GM19238 (cell line): Measurements from ENCODE around the gene AP3S1.
"Not testable (repeated sequence)": the region's sequence is repeated elsewhere in the genome, so short reads cannot be mapped to it uniquely, and the experiment has no call there.

Source experiments
- DNase-seq: peaks from one replicate; pipeline ENCODE4 v3.0.0; 2011; ENCODE audit warnings: low spot score; ENCODE audit not compliant: insufficient read length

The AP3S1 gene

DNA sequence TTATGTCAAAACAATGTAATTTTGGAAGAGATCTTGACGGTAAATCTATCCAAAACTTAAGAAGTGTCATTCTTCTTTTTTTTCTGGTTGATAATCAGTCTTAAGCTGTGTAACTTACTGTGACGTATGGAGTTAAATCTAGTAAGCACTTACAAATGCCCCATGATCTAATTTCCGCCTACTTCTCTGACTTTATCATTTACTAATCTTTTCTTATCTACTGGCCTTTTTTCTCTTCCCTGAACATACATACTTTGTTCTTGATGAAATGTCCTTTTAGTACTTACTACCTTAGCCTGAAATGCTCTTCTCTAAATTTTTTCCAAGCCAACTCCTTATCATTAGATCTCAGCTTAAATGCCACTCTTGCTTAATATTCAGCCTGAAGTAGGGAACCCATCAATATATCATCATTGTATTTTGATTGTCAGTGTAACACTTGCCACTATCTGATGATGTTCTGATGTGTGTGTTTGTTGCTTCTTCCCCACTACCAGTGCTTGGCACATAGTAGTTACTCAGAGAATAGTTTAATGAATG is 27.6 kb downstream of the AP3S1 start:
- DNase-seq: no peak

DNA sequence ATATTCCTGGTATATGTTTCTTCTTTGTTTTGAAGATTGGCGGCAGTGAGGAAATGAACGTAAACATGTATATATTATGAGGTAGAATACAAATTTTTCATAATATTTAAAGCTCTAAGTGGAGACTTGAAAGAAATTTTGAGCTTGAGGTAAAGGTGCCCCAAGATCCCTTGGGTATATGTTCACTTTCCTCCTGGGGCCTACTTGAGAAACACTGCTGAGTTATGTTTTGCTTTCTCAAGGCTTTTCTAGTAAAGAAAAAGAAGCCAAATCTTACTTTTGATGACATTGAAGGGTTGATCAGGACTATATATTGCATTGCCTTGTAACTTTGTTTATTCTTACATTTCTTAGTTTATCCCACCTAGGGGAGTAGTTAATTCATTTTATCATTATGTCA is 30.7 kb downstream of the AP3S1 start:
- no peak for DNase-seq

DNA sequence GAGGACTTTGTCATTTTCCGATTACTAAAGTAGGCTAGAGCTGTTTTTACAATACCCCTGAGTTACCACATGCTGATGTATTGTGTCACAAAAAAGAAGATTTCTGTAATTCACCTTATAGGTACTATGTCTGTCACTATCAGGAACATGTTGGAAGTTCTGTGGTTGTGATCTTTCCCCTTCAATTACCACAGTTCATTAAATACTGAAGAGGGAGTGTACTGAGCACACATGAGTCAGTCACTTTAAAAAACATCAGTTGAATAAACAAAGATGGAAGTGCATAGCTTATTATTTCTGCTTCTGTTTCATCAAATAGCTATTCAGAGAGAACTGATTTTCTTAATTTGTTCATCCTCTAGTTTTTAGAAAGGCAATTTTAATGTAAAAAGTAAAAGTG is 31.7 kb downstream of the AP3S1 start:
- DNase-seq: no peak

DNA sequence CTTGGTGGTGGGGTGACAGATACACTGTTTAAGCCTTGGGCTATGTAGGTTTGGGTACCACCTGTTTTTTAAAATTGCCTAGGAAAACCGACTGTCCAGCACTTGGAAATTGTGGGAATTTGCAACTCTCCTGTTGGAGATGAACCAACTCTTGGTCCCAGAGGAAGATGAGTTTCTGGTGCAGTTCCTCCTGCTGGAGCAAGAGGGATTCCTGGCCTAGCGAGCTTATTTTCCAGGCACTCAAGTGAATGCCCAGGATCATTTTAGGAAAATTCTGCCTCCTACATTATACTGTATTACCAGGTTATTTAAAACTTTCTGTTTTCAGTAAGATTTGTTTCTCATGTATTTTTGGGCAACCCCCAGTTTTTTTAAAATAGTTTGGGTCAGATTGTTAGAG is 33.7 kb downstream of the AP3S1 start:
- DNase-seq: no peak

DNA sequence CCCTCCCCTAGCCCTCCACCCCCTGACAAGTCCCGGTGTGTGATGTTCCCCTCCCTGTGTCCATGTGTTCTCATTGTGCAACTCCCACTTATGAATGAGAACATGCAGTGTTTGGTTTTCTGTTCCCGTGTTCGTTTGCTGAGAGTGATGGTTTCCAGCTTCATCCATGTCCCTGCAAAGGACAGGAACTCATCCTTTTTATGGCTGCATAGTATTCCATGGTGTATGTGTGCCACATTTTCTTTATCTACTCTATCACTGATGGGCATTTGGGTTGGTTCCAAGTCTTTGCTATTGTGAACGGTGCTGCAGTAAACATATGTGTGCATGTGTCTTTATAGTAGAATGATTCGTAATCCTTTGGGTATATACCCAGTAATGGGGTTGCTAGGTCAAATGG is 35.6 kb downstream of the AP3S1 start:
- DNase-seq: not testable (repeated sequence)

DNA sequence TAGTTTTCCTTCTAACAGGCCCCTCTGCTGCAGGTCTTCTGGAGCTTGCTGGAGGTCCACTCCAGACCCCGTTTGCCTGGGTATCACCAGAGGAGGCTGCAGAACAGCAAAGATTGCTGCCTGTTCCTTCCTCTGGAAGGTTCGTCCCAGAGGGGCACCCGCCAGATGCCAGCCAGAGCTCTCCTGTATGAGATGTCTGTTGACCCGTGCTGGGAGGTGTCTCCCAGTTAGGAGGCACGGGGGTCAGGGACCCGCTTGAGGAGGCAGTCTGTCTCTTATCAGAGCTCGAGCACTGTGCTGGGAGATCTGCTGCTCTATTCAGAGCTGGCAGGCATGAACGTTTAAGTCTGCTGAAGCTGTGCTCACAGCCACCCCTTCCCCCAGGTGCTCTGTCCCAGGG is 40.7 kb downstream of the AP3S1 start:
- not testable (repeated sequence) for DNase-seq

DNA sequence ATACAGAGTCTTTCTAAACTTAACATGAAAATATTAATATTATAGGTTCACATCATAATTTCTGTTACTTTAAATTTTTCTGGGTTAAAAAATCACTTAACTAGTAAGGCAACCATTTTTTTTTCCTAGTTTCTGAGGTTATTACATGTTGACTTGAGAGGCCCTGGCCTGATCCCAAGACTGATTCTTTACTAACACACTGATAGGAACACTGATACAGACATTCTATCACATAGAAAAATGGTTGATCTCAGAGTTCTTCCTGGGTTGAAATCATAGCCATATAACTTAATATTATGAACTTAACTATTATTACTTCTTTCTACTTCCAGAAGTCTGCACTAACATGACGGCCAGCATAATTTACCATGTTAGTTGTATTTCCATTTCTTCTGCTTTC is 43.0 kb downstream of the AP3S1 start:
- no peak for DNase-seq

DNA sequence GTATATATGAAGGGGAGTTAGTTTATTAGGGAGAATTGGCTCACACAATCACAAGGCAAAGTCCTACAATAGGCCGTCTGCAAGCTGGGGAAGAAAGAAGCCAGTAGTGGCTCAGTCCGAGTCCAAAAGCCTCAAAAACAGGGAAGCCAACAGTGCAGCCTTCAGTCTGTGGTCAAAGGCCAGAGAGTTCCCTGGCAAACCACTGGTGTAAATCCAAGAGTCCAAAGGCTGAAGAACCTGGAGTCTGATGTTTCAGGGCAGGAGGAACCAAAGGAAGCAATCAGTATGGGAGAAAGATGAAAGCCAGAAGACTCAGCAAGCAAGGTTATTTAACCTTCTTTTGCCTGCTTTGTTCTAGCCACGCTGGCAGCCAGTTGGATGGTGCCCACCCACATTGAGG is 43.5 kb downstream of the AP3S1 start:
- DNase-seq: not testable (repeated sequence)

DNA sequence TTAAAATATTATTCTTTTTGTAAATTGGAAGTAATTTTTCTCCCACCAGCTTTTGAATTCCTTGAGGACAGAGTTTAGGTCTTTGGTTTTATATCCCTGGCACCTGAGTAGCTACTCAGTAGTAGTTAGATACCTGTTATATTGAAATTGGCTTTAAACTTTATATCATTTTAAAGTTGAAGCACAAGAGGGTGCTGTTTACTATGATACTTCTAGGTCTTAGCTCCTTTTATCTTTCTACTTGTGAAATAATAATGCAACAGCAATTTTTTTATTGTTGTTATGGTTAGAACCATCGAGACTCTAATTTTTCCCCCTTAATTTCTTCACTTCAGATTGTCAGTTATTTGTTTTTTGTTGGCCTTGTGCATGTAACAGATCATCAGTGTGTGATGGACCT is 46.3 kb downstream of the AP3S1 start:
- DNase-seq: no peak

DNA sequence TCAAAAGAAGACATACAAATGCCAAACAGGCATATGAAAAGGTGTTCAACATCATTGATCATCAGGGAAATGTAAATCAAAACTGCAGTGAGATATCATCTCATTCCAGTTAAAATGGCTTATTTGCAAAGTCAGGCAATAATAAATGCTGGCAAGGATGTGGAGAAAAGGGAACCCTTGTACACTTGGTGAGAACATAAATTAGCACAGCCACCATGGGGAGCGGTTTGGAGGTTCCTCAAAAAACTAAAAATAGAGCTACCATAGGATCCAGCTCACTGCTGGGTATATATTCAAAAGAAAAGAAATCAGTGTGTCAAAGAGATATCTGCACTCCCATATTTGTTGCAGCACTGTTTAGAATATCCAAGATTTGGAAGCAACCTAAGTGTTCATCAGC is 50.3 kb downstream of the AP3S1 start:
- no peak for DNase-seq

DNA sequence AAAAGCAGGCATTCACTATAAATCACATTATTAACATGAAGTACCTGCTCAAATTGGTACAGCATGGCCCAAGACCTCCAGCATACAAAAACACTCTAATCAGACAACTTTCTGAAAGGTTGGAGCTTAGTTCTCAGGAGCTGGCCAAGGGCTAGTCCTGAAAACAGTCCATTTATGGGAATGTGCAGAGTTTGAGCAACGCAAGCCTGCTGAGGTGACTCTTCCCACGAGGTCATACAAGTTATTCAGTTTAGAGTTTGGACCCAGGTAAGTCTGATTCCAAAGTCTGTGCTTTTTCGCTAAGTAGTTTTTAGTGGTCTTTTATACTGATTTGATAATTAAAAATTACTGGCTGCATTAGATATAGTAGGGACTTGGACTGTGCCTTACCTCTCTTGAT is 52.6 kb downstream of the AP3S1 start:
- no peak for DNase-seq

DNA sequence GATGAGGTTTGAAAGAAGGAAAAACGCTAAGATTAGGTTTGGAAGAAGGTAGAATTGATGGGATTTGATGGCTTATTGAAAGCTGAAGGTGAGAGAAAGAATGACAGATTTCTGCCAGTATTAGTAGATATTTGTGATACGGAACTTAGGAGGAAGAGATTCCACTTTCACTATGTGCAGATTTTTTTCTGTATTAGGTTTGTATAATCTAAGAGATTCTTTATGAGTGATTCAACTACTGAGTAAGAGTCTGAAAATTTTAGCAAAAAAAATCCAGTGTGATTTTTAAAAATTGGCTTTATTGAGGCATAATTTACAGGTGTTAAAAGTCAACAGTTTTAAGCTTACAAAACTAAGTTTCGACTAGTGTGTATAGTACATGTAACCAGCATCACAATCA is 54.1 kb downstream of the AP3S1 start:
- no peak for DNase-seq

DNA sequence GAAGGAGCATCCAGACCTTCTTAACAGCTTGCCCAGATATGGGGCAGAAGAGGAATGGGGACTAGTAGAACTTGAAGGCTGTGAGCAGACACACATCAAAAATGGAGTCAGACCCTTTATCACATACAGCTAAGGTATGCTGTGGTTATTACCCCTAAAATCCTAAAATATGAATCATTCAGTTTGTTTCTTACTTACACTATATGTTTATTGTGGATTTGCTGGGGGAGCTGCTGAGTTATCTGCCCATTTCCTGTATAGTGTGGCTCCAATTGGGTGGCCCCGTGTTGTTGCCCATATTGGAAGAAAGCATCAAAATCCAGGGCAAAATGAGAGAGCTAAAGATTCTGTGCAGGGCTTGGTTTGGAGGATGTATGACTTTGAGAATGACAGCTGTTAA is 56.9 kb downstream of the AP3S1 start:
- DNase-seq: no peak

DNA sequence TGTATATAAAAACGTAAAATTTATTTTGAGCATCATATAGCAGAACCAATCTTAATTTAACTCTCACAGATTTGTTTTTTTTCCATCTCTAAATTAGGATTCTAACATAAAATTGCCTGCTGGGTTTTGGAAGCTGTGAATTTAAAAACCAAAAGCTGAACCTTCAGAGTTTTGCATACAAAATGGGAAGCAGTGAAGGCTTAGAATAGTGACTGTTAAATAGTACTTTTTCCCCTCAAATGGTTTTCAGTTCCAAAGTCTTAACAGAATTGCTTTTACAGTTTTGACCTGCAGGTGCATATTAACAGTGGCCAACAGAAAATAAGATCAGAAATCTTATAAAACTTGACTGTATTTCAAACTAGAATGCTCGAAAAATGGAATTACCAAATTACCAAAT is 65.4 kb downstream of the AP3S1 start:
- no peak for DNase-seq

DNA sequence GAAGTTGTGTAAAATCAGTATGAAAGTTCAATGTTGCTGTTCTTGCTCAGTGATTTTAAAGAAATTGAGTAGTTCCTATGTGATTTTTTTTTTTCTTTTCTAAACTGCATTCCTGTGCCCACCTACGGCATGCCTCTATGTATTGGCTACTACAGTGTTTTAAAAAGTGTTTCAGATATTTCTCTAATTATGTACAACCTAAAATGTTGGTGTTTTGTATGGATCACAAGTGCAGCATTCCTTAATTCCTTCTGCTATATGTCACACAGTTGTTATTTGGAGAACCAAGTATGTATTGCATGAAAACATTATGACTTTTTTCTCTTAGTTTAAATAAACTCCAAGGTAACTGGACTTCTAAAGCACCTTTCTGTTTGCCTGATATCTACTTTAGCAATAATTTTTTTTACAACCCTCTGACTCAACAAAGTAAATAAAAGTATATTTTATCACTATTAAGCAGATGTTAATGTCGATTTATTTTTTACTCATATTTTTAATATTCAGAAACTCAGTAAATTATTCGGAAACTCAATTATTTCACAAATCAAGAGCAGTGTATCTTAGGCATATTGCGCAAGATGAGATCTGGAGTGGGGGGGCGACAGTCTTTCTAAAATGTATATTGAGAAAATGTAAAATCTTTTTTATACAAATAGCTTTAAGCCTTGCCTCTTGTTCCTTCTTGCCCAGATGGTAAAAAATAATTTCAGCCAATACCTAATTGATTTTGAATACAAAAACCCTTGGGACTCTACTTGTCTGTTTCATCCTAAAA is 72.1 kb downstream of the AP3S1 start:
- not testable (repeated sequence) for DNase-seq

DNA sequence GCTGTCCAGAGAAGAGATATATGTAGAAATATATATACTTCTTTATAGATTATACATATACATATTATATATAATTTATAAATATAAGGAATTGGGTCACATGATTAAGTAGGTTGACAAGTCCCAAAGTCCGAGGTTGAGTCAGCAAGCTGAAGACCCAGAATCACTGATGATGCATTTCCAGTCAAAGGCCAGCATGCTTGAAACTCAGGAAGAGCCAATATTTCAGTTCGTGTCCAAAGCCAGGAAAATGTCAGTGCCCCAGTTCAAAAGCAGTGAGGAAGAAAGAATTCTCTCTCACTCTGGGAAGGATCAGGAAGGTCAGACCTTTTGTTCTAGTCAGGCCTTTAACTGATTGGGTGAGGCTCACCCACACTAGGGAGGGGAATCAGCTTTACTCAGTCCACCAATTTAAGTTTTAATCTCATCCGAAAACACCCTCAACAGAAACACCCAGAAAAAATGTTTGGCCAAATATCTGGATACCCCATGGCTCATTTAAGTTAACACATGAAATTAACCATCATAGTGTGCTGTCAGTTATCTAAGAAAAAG is 78.5 kb downstream of the AP3S1 start:
- DNase-seq: no peak

DNA sequence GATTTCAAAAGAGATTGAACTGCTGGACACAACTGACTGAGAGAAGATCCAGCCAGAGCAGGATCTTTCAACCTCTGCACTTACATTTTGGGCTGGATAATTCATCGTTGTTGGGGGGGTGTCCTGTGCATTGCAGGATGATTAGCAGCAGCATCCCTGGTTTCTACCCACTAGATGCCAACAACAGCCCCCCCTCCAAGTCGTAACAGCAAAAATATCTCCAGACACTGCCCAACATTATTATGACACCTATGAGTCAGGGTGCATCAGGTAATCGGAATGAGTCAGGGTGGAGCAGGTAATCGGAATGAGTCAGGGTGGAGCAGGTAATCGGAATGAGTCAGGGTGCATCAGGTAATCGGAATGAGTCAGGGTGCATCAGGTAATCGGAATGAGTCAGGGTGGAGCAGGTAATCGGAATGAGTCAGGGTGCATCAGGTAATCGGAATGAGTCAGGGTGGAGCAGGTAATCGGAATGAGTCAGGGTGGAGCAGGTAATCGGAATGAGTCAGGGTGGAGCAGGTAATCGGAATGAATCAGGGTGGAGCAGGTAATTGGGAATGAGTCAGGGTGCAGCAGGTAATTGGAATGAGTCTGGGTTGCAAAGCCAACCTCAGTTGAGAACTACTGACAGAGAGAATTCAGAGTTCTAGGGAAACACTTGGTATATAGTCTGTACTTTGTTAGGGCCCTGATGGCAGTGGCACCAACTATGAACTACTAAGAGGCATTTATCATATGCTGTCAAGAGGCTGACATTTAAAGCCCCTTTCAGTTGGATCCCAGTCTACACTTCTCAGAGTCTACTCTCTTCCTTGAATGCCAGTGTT is 87.1 kb downstream of the AP3S1 start:
- not testable (repeated sequence) for DNase-seq

DNA sequence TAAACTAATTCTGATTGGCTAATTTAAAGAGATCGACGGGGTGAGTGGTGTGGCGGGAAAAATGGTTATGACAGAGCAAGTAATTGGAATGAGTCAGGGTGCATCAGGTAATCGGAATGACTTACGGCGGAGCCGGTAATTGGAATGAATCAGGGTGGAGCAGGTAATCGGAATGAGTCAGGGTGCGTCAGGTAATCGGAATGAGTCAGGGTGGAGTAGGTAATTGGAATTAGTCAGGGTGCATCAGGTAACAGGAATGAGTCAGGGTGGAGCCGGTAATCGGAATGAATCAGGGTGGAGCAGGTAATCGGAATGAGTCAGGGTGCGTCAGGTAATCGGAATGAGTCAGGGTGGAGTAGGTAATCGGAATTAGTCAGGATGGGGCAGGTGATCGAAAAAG is 88.4 kb downstream of the AP3S1 start:
- not testable (repeated sequence) for DNase-seq

DNA sequence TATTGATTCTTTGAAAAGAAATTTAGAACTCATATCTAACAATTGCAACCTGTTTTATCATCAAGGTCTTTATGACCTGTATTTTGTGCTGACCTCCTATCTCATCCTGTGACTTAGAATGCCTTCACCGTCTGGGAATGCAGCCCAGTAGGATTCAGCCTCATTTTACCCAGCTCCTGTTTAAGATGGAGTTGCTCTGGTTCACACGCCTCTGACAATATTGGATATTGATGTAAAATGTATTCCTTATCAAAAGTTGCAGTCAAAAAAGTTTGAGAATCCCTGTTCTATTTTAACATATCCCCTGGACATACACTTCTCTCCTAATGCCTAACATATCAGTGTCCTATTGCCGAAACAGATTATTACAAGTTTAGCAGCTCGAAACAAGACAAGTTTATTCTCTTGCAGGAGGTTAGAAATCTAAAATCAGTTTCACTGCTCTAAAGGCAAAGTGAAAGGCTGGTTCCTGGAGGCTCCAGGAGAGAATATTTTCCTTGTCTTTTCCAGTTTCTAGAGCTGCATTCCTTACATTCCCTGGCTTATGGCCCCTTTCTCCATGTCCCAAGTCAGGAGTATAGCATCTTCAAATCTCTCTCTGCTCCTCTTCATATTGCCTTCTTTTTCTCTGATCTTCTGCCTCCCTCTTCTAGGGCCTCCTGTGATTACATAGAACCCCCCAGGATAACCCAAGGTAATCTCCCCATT is 89.0 kb downstream of the AP3S1 start:
- no peak for DNase-seq

DNA sequence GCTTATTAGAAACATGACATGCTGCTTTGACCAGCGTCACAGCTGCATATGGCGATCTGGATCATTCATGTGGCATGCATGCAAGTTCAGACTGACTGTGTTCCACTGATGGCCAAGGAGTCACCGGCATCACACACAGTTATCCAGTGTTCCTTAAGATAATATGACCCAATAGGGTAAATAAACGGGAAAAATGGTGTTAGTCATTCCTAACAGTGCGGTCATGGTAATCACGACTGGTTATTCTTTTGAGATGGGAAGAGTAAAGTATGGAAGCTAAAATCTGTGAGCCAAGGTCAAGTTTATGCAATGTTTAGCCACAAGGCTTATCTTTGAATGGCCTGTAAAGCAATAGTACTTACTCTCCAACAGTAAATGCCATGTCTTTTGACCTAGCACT is 91.3 kb downstream of the AP3S1 start:
- DNase-seq: no peak

DNA sequence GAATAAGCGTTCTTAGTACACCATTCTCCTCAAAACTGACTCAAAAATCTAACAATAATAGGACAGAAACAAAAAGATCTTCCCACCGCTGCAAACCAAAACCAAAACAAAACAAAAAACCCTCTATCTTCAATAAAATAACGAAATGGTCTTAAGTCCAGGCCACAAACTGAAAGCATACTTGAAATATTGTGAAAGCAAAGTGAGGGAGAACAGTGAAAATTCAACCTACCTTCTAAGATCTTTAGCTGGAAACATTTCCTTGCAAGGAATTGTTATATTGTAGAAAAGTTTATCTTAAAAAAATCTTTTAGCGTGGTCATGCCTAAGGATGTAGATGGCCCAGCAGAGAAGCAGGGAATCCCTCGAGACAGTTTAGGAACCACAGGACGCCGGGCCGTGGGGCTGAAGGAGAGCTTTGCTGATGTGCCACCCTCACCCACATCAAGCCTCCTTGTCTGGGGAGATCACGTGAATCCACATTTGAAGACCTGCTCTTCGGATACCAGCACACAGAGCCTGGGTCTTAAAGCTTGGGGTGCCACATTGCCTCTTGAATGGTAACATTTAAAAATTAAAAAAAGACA is 92.7 kb downstream of the AP3S1 start:
- DNase-seq: no peak
